ENCODE measurements around the gene TLR9.
"Not testable (repeated sequence)": the region's sequence is repeated elsewhere in the genome, so short reads cannot be mapped to it uniquely, and the experiment has no call there.

Gene TLR9, protein sequence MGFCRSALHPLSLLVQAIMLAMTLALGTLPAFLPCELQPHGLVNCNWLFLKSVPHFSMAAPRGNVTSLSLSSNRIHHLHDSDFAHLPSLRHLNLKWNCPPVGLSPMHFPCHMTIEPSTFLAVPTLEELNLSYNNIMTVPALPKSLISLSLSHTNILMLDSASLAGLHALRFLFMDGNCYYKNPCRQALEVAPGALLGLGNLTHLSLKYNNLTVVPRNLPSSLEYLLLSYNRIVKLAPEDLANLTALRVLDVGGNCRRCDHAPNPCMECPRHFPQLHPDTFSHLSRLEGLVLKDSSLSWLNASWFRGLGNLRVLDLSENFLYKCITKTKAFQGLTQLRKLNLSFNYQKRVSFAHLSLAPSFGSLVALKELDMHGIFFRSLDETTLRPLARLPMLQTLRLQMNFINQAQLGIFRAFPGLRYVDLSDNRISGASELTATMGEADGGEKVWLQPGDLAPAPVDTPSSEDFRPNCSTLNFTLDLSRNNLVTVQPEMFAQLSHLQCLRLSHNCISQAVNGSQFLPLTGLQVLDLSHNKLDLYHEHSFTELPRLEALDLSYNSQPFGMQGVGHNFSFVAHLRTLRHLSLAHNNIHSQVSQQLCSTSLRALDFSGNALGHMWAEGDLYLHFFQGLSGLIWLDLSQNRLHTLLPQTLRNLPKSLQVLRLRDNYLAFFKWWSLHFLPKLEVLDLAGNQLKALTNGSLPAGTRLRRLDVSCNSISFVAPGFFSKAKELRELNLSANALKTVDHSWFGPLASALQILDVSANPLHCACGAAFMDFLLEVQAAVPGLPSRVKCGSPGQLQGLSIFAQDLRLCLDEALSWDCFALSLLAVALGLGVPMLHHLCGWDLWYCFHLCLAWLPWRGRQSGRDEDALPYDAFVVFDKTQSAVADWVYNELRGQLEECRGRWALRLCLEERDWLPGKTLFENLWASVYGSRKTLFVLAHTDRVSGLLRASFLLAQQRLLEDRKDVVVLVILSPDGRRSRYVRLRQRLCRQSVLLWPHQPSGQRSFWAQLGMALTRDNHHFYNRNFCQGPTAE

DNA sequence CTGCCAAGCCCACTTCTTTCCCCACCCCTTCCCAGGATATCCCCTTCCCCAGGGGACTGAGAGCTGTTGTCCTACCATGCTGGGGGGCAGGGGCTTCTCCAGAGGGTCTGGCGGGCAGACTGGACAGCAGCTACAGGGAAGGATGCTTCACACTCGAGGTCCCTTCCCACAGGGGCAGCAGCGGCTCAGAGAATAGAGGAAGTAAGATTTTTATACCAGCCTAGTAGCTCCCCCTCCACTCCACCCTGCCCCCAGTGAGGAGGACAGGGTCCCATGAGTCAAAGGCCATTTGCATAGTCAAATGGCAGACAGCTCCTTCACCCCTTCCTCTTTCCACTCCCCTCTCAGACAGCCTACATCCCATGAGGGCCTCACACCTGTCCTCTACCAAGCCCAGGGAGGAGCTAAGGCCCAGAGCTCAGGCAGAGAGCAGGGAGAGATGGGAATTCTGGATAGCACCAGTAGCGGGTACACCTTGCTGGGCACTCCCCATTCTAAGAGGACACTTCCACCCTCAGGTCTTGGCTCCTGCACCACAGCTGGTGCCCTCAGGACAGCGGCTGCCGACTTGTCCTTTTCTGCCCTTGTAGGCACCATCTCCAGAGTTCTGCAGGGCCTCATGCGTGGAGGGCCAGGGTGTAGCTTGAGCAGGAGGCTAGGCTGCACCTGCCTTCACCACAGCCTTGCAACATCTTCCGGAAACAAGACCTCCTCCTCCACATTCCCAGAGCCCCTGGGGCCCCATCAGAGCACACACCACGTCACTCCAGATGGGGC is at the start of gene TLR9:
TLR9 (minus strand) TSS at position 194 of the 777 bp plus-strand sequence; CDS start at position 78, 116 bp downstream.
- DNase-seq = no peak

DNA sequence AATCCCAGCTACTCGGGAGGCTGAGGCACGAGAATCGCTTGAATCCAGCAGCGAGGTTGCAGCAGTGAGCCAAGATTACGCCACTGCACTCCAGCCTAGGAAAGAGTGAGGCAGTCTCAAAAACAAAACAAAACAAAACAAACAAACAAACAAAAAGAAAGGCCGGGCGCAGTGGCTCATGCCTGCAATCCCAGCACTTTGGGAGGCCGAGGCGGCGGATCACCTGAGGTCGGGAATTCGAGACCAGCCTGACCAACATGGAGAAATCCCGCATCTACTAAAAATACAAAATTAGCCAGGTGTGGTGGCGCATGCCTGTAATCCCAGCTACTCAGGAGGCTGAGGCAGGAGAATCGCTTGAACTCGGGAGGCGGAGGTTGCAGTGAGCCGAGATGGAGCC is 49.3 kb upstream of the TLR9 start:
- DNase-seq = not testable (repeated sequence)

DNA sequence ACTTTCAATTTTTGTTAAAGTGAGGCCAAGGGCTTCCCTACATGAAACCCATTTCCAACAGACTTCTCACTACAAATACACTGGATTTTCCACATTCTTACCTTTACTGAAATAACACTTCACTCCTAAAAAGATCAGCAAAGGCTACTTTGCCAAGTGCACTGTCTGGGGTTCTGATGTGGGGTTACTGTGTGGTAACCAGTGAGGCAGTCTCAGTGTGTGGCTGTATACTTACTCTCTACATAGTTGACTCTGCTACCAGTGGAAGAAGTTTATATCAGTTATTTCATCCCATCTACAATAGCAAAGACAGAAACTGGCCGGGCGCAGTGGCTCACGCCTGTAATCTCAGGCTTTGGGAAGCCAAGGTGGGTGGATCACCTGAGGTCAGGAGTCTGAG is 47.4 kb upstream of the TLR9 start:
- DNase-seq = no peak

DNA sequence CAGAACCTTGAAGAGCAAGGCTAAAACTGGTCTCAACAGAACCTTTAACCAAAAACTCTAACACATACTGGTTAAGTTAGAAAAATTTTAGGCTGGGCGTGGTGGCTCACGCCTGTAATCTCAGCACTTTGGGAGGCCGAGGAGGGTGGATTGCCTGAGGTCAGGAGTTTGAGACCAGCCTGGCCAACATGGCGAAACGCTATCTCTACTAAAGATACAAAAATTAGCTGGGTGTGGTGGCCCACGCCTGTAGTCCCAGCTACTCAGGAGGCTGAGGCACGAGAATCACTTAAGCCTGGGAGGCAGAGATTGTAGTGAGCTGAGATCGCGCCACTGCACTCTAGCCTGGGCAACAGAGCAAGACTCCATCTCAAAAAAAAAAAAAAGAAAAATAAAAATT is 46.7 kb upstream of the TLR9 start:
- not testable (repeated sequence) for DNase-seq

DNA sequence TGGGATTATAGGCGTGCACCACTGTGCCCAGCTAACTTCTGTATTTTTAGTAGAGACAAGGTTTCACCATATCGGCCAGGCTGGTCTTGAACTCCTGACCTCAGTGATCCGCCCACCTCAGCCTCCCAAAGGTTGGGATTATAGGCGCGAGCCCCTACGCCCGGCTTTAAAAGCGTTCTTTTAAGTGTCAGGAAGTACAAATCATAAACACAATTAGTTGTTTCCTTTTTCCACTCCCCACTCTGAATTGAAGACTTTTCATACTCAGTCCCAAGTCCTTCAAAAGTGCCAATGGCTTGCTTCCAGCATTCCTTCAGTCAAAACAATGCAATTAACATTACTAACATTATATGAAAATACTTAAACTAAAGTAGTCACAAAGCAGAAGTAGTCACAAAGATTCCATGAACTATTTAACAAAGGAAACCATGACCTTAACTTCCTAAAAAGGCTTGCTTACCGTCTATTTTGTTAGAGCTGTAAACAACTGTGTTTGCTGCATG is 44.9 kb upstream of the TLR9 start:
- DNase-seq = no peak

DNA sequence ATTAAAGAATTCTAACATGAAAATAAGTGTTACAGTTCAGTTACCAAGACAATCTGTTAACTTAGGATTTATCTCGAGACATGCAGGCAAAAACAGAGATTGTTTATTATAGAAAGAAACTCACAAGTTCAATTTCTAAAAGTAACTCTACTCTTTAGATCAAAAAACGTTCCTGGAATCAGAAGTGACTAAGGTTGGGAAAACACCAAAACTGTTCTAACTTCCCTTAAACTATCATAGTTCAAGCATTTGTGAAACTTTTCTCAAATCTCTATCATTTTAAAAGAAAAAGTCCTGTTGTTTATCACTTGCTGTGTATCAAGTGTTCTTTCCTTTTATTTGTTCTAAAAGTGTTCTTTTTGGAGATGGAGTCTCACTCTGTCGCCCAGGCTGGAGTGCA is 44.3 kb upstream of the TLR9 start:
- DNase-seq = no peak

DNA sequence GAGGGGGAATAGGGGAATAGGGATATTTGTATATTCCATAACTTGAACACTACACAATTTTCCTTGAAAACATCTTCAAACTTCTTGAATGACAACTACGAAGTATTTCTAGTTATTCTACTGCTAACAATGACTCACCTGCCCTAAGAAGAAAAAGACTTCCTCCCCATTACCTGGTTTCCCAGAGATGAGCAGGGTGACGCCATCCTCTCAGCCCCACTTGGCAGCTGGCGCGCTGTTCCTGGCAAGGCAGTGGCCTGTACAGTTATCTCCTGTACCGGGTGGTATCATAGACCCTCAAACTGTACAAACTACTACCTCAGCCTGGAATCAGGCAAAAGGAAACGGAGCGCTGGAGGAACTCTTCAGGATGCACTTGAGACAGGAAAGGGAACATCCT is 42.6 kb upstream of the TLR9 start:
- no peak for DNase-seq

DNA sequence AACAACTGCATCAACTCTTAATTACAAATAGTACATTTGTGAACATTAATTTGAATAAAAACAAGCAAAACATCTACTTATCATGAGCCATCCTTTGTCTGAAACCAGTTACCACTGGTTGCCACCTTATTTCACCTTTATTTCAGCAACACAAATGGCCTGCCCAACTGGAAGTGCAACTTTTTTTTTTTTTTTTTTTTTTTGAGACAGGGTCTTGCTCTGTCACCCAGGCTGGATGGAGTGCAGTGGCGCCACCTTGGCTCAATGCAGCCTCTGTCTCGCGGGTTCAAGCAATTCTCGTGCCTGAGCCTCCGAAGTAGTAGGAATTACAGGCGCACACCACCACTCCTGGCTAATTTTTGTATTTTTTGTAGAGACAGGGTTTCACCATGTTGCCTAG is 39.9 kb upstream of the TLR9 start:
- no peak for DNase-seq

DNA sequence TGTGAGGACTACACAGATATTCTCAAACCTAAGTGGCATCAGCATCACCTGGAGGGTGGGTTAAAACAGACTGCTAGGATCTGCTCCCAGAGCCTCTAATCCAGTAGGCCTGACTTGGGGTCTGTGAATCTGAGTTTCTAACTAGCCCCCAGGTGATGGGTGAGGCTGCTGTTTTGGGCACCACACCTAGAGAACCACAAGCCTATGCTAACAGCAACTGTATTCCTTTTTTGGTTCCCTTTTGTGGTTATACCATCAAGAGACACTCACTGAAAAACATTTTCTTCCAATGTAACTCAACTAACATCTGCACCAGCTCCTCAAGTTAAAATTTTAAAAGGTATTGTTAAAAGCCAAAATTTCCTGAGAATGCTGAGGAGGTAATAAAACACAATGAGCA is 37.0 kb upstream of the TLR9 start:
- no peak for DNase-seq

DNA sequence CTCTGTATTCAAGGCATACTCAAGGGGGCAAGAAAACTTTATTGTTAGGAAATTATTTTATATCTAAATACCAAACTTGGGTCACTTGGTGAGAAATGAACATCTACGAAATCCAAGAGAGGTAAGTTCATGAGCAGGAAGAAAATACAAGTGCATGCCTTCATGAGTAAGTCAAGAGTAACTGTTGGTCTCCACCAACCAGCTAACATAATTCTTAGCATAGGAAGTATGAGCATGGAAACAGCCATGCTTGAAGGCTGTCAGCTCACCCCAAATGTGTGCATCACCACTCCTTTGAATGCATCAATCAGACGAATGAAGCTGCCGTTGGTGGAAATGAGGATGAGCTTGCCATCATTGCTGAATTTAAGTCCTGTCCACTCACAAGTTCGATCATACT is 34.0 kb upstream of the TLR9 start:
- DNase-seq = no peak

DNA sequence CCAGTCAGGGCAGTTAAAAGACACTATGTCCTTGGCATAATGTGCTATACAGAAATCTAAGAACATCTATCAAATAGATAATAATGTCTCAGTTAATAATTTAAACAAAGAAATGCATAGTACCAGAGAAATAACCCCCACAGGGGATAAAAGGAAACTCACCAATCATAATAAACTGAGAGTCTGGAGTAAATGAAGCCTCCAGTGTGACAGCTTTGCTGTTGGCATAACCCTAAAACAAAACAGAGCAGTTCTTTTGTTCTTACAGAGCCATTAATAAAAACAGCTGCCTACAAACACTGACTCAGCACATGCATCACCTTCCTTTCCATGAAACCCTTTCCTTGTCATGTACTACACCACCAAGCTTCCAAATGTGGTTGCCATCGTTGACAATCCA is 33.6 kb upstream of the TLR9 start:
- DNase-seq = no peak

DNA sequence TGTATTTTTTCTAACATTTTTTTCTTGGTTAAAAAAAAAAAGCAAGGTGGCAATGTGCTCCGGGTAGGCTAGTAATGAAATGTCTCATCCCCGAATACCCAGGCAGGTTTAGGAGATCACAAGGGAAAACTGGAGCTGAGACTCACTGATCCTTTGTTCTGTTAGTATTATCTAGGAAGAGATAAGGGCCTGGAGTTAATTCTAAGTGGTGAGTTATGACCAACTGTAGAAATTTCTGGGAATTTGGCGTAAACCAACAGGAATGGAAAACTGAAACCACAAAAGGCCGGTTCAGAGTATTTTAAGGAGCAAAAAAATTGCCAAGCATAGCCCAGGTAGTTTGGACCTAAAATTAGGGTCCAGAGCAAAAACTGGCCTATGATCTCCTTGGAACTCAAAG is 32.5 kb upstream of the TLR9 start:
- no peak for DNase-seq

DNA sequence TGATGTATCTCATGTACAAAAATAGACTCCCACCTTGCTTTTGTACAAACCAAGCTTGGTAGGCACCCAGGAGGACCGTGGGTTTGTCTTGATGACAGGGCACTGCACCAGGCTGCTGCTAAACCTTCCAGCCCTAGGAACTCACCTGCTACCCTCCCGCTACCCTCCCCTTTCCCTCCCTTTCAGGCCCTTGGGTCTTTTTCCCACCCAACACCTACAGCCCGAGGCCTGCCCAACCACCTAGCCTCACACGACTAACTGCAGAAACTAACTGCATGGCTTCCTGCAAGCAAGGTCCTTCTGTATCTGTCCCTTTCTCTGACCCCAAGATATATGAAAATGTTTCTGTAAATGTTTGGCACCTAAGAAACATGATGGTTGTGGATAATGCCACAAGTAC is 31.2 kb upstream of the TLR9 start:
- DNase-seq = no peak

DNA sequence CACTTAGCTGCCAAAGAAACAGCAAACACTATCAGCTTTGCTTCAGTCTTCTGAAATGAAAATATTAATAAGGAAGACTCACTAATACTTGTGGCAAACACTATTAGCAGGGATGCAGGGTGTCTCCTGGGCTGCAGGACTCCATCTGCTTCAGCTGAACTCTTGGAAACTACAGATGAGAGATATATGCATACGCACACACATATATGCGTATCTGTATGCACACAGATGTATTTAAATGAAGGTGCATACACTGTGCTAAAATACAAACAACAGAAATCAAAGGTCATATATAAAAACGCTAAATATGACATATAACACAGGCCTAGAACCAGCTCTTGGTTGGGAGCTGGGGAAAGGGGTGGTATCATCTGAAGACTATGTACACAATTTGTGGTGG is 30.7 kb upstream of the TLR9 start:
- no peak for DNase-seq

DNA sequence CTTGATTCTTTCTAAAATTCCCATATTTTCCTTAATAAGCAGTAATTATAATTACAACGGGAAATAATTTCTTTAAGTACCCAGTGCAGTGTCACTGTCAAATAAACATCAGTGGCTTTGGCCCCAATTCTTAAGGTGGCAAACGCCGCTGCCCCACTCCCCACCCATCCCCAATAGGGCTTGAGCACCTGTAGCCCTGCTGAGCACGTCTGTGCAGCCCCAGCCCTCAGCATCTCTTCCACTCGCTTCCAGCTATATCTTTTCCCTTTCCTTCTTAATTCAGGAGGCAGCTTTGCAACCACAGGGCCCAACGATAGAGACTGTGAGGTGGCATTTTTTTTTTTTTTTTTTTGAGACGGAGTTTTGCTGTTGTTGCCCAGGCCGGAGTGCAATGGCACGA is 29.2 kb upstream of the TLR9 start:
- DNase-seq = no peak

DNA sequence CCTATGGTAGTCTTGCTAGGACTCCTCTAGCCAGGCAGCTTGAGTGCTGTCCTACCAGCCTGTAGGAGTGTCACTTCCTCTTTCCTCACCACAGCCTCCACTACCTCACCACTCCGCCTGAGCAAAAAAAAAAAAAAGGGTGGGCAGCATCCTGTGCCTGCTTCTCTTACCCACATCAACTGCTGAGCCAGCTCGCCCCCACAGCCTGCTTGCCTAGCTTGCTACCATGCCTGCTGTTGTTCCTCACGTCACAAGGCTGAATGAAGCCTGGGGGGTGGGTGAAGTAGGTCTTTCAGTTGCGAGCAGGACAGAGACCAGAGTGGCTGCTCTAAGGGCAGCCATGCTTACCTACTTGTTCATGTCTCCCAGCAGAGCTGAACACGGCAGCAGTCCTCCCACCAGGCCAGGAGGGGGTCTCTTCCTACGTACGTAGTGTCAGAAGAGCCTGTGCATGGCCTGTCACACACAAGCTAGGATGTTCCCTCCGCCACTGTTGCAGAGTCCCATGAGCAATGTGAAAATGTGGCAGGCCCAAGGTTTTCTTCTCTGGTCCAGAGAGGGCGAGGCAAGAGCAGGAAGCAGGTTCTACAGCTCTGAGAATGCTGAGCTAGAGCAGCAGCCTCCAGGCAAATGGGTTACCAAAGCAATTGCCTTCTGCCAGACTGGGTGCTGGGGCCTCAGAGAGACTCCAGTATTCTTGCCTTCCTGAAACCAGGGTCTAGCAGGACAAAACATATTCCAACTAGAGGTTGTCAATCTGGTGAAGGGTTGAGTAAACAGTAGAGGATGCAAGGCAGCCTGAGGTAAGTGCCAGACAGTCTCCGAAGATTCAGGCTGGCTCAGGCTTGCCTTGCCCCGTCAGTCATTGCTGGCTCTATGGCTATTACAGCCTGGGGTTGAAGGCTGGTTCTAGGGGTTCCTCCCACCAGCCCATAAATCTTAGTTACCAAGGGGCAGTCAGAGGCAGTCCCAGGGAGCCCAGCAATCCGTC is 28.2 kb upstream of the TLR9 start:
- no peak for DNase-seq

DNA sequence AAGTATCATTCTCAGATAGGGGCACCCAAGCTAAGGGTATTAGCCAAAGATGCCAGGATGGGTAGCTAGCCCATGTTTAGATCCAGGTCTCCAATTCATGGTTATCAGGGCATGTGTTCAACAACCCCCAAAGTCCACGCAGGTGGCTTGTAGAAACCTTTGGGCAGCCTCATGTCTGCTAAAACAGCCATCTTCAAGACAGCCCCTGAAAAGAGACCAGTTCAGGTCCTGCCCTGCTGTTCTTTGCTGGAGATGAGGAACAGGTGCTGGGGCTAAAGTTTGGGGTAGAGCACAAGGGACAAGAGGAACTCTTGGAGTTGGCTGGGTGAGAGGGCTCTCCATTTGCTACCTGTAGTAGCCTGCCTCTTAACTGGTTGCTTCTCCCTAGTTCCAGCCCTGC is 24.7 kb upstream of the TLR9 start:
- no peak for DNase-seq

DNA sequence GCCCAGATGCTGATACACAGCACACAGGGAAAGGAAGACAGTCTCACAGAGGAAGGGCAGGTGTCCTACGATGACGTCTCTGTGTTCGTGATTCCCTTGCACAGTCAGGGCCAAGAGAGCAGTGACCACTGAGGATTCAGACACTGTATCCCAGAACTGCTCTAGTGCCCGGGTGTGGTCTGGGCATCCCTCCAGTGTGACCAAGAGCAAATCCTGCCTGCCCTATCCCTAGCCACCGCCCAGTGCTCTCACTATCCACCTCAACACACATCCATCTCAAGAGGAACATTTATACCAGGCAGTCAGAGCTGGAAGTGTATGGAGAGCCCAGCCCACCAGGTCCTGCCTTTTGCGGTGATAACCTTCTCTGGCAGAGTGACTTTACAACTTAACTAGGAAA is 24.2 kb upstream of the TLR9 start:
- DNase-seq = no peak

DNA sequence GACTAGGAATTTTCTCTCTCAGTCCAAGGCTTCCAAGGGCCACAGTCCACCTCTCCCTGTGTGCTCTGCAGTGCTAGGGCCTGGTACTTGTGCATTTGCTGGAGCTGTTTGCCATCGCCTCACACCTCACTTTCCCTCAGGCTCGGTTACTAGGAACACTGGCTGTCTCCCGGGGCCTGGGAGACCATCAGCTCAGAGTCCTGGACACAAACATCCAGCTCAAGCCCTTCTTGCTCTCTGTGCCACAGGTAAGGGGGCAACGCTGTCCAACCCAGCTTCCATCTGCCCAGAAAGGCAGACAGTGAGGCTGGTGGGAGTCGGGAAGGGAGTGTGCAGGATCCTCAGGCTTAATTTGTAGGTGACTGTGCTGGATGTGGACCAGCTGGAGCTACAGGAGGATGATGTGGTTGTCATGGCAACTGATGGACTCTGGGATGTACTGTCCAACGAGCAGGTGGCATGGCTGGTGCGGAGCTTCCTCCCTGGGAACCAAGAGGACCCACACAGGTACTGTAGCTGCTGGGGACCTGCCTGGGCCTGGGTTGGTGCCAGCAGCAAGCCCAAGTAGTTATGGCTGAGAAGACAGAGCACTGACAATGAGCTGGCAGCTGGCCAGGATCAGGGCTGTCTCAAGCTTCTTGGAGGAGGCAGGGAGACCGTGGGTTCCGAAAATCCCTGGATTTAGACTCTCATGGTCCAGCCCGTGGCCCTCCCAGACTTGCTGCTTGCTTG is 23.5 kb upstream of the TLR9 start:
- no peak for DNase-seq

DNA sequence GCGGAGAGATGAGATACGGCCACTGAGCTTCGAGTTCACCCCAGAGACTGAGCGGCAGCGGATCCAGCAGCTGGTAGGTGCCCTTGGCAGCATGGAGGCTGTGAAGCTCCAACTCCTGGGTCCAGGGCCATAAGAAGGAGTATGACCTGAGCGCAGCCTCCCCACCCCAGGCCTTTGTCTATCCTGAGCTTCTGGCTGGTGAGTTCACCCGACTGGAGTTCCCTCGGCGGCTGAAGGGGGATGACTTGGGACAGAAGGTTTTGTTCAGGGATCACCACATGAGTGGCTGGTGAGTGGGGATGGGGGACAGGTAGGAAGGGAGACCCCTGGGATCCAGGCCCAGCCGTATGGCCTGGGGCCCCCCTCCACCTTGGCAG is 22.7 kb upstream of the TLR9 start:
- no peak for DNase-seq
